Panc1 (cell line): ENCODE data around the gene ENOSF1. TPM values are rescaled to one million over a fixed set of nuclear protein-coding genes. Genes with fewer than 3 reads are reported as not detected.
A peak's percentile ranks its signal among the peaks of the same experiment; 100 is the strongest.

Experiments
- ATAC-seq: fragments of 200-7000 bp; cut with Tn5 transposase; 2 replicates; pipeline ENCODE4 v1.9.1; 2020; ENCODE audit warnings: mild to moderate bottlenecking, moderate library complexity
- BruUV-seq: library from RNA; stranded (reverse); fragments of 400-500 nt; replicated peaks from 2 replicates; lab custom pipeline; 2021; lab: Mats Ljungman, UMichigan
- CTCF ChIA-PET: fragments of 300-600 bp; sonication (Branson Sonifier 250); formaldehyde crosslinking; loops from one replicate; lab custom pipeline; 2022; ENCODE audit warnings: antibody characterized with exemption; lab: Charles Lee
- POLR2A ChIA-PET: fragments of 300-600 bp; sonication (Branson Sonifier 250); formaldehyde crosslinking; loops from one replicate; lab custom pipeline; 2022; ENCODE audit warnings: antibody characterized with exemption; lab: Charles Lee
- DNase-seq: peaks from one replicate; pipeline ENCODE4 v3.0.0-alpha.2; 2010; ENCODE audit warnings: low read depth, low spot score
- H3K27ac ChIP-seq: 2 replicates; pipeline ENCODE4 v1.5.1; 2011; ENCODE audit warnings: mild to moderate bottlenecking, low read length, inconsistent platforms
- H3K27me3 ChIP-seq: fragments of 200-500 bp; sonication (Bioruptor generic); 2 replicates; pipeline ENCODE4 v1.6.0; 2014; ENCODE audit warnings: low read length, inconsistent platforms; ENCODE audit not compliant: control insufficient read depth, insufficient read depth
- H3K36me3 ChIP-seq: fragments of 200-500 bp; sonication (Bioruptor generic); 2 replicates; pipeline ENCODE4 v1.5.1; 2014; ENCODE audit warnings: inconsistent platforms, mild to moderate bottlenecking, low read length, moderate library complexity; ENCODE audit not compliant: control insufficient read depth, insufficient read depth
- H3K4me1 ChIP-seq: 2 replicates; pipeline ENCODE4 v1.5.1; 2011; ENCODE audit warnings: inconsistent platforms, mild to moderate bottlenecking, low read length, moderate library complexity; ENCODE audit not compliant: control insufficient read depth, insufficient read depth
- H3K4me3 ChIP-seq, 2 experiments: 2 replicates each; pipeline ENCODE4 v1.5.1; 2011 to 2012; ENCODE audit warnings: low read depth in 2 of 2, low read length in 2 of 2, mild to moderate bottlenecking in 2 of 2, inconsistent platforms in 1 of 2, moderate library complexity in 1 of 2
- H3K9me3 ChIP-seq: fragments of 200-500 bp; sonication (Bioruptor generic); 2 replicates; pipeline ENCODE4 v1.5.1; 2014; ENCODE audit warnings: low read depth, mild to moderate bottlenecking, inconsistent platforms, low read length, moderate library complexity; ENCODE audit not compliant: control insufficient read depth, insufficient read depth
- CTCF ChIP-seq: fragments of 450-650 bp; IDR thresholded peaks from 2 replicates; pipeline ENCODE4 v1.5.1; 2017; ENCODE audit warnings: mild to moderate bottlenecking
- POLR2AphosphoS5 ChIP-seq: IDR thresholded peaks from 2 replicates; pipeline ENCODE4 v1.6.1; 2012; ENCODE audit warnings: mild to moderate bottlenecking, low read depth, low read length, moderate library complexity
- SIN3A ChIP-seq: IDR thresholded peaks from 2 replicates; pipeline ENCODE4 v1.6.1; 2012; ENCODE audit warnings: low read depth, mild to moderate bottlenecking, low read length, moderate library complexity, borderline replicate concordance; ENCODE audit not compliant: insufficient read depth
- TCF7L2 ChIP-seq: IDR thresholded peaks from 2 replicates; pipeline ENCODE4 v1.6.1; 2011; ENCODE audit warnings: mild to moderate bottlenecking, low read depth, low read length, inconsistent platforms
- in situ Hi-C: cut with HindIII; loops from 2 replicates; pipeline ENCODE4 v1.10.0; 2016; ENCODE audit warnings: low sequenced_read_pairs, low pct_unique_long_range_greater_than_20kb
- intact Hi-C: fragments of 100-400 bp; cut with micrococcal nuclease; formaldehyde crosslinking; loops from one replicate; pipeline ENCODE4 v1.10.0; 2022; ENCODE audit not compliant: unreplicated experiment
- total RNA-seq: library from RNA; stranded (reverse); gene quantifications from one replicate; pipeline ENCODE4 v1.2.1, GENCODE V29; 2021; ENCODE audit not compliant: unreplicated experiment
- TF ChIP-seq, protein P1 (sequence below), 2 experiments: IDR thresholded peaks; 2 replicates each; pipeline ENCODE4 v1.6.1; 2011 to 2012; ENCODE audit warnings: low read depth in 2 of 2, control low read depth in 1 of 2, low read length in 1 of 2, mild to moderate bottlenecking in 1 of 2, moderate library complexity in 1 of 2; ENCODE audit not compliant: insufficient read depth in 1 of 2

ENOSF1 gene
- total RNA-seq, 1 experiment from 2014 or later: 53.7 TPM

GRCh38 chr18:693466-694187 is 18.8 kb downstream of the ENOSF1 start:
- Histone ChIP-seq H3K4me1 (no peaks in the 10 kb centered on the region), H3K27me3 (no peaks in the 10 kb centered on the region), H3K4me3 (no peak overlapping the region), H3K27ac (no peak overlapping the region), H3K36me3 (peaks cover 11% of the 10 kb centered on the region; the same call in 1 of the 2 replicates), H3K9me3 (no peaks in the 10 kb centered on the region)
- no peak for ATAC-seq
- no TSS peak for BruUV-seq
- ChIA-PET CTCF (no interaction called here), POLR2A (no interaction called here)
- intact Hi-C loops (no loop called here), in situ Hi-C loops (no loop called here)
- DNase-seq: no peak
- no peak for TF ChIP-seq TCF7L2
- TF ChIP-seq POLR2AphosphoS5: no peak
- no peak for TF ChIP-seq SIN3A
- TF ChIP-seq CTCF: no peak
- TF ChIP-seq, protein P1, sequence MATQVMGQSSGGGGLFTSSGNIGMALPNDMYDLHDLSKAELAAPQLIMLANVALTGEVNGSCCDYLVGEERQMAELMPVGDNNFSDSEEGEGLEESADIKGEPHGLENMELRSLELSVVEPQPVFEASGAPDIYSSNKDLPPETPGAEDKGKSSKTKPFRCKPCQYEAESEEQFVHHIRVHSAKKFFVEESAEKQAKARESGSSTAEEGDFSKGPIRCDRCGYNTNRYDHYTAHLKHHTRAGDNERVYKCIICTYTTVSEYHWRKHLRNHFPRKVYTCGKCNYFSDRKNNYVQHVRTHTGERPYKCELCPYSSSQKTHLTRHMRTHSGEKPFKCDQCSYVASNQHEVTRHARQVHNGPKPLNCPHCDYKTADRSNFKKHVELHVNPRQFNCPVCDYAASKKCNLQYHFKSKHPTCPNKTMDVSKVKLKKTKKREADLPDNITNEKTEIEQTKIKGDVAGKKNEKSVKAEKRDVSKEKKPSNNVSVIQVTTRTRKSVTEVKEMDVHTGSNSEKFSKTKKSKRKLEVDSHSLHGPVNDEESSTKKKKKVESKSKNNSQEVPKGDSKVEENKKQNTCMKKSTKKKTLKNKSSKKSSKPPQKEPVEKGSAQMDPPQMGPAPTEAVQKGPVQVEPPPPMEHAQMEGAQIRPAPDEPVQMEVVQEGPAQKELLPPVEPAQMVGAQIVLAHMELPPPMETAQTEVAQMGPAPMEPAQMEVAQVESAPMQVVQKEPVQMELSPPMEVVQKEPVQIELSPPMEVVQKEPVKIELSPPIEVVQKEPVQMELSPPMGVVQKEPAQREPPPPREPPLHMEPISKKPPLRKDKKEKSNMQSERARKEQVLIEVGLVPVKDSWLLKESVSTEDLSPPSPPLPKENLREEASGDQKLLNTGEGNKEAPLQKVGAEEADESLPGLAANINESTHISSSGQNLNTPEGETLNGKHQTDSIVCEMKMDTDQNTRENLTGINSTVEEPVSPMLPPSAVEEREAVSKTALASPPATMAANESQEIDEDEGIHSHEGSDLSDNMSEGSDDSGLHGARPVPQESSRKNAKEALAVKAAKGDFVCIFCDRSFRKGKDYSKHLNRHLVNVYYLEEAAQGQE (IDR thresholded peaks at IDR 0.05; ENCODE audit: insufficient read depth in 1 of 2, low read depth in 2 of 2, low read length in 1 of 2): no peak

DNA sequence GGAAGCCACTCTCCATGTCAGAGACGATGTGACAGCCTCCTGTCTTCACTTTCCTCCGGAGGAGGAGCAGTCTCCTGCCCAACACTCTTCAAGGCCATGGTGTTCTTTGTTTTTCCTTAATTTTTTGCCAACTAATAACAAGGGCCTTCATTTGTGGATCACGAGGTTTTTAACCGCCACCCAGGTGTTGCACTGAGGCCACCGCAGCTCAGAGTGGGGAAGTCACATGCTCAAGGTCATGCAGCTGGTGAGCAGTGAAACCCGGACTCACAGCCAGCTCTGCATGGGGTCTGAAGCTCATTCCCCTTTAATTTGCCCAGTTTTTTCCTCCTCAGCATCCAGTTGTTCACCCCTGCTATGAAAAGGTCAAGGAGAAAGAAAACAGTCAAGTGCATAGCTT is 19.6 kb downstream of the ENOSF1 start:
- H3K36me3 ChIP-seq: peaks cover 11% of the 10 kb centered on the region; the same call in 1 of the 2 replicates
- TSS peak; percentile 39 for BruUV-seq

More for the DNA sequence above, 19.6 kb downstream of the ENOSF1 start:
- H3K4me3 ChIP-seq: no peak overlapping the region
- ChIA-PET CTCF (no interaction called here), POLR2A (no interaction called here)
- intact Hi-C loops: no loop called here
- no peaks in the 10 kb centered on the region for H3K9me3 ChIP-seq
- no peak overlapping the region for H3K27ac ChIP-seq
- ATAC-seq: no peak
- H3K4me1 ChIP-seq: no peaks in the 10 kb centered on the region
- no peak for DNase-seq
- TF ChIP-seq TCF7L2: no peak
- no peak for TF ChIP-seq SIN3A
- TF ChIP-seq POLR2AphosphoS5: no peak
- TF ChIP-seq CTCF: no peak
- TF ChIP-seq, protein P1 (IDR thresholded peaks at IDR 0.05; ENCODE audit: insufficient read depth in 1 of 2, low read depth in 2 of 2, low read length in 1 of 2): no peak
- in situ Hi-C loops: no loop called here
- H3K27me3 ChIP-seq: no peaks in the 10 kb centered on the region
